Body of pancreas (tissue), 4 donors: ENCODE results near the gene MFSD8.

Experiments used
- POLR2A ChIP-seq, 3 donors: fragments of 450-650 bp; IDR thresholded peaks; one replicate each; pipeline ENCODE4 v1.6.1; 2016; ENCODE audit warnings: antibody characterized with exemption in 3 of 3, mild to moderate bottlenecking in 2 of 3
- TF ChIP-seq, protein P1 (sequence below), 7 experiments: fragments of 450-650 bp in 4 of 7; fragments of 200-600 bp in 3 of 7; sonication (generic) in 3 of 7; IDR thresholded peaks; one replicate each; pipeline ENCODE4 v1.5.1; 2016 to 2019; ENCODE audit warnings: antibody characterized with exemption in 7 of 7

GRCh38 chr4:127993151-127993550 is 28.2 kb upstream of the MFSD8 start:
- TF ChIP-seq, protein P1, sequence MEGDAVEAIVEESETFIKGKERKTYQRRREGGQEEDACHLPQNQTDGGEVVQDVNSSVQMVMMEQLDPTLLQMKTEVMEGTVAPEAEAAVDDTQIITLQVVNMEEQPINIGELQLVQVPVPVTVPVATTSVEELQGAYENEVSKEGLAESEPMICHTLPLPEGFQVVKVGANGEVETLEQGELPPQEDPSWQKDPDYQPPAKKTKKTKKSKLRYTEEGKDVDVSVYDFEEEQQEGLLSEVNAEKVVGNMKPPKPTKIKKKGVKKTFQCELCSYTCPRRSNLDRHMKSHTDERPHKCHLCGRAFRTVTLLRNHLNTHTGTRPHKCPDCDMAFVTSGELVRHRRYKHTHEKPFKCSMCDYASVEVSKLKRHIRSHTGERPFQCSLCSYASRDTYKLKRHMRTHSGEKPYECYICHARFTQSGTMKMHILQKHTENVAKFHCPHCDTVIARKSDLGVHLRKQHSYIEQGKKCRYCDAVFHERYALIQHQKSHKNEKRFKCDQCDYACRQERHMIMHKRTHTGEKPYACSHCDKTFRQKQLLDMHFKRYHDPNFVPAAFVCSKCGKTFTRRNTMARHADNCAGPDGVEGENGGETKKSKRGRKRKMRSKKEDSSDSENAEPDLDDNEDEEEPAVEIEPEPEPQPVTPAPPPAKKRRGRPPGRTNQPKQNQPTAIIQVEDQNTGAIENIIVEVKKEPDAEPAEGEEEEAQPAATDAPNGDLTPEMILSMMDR (IDR thresholded peaks at IDR 0.05) = no peak
- no peak for TF ChIP-seq POLR2A (IDR thresholded peaks at IDR 0.05)
